ENCODE data around the gene NEDD4L.
A peak's percentile ranks its signal among the peaks of the same experiment; 100 is the strongest.
"Not testable (repeated sequence)": the region's sequence is repeated elsewhere in the genome, so short reads cannot be mapped to it uniquely, and the experiment has no call there.

Gene NEDD4L

GRCh38 chr18:58247363-58247834, 203.4 kb downstream of the NEDD4L start:
- DNase-seq = peak; percentile 28

DNA sequence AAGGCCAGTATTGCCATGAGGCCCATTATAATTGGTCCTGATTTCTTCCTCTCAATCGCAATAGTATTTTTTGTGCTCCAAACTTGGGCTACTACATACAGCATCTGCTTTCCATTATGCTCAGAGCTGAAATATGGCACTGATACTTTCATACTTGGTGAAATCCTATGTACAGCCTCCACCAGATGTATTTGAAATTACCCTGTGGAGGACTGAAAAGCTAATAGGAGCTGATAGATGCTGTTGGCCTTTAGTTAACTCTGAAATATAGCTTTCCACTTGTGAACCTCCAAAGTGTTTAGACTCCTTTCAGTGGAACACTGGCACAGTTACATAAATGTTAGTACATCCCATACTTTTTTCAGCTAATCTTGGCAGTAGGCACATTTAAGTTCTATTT, 205.7 kb downstream of the NEDD4L start:
- DNase-seq = peak; percentile 28

- no peak for DNase-seq
Measured at GRCh38 chr18:58251416-58251815, 207.4 kb downstream of the NEDD4L start.

DNA sequence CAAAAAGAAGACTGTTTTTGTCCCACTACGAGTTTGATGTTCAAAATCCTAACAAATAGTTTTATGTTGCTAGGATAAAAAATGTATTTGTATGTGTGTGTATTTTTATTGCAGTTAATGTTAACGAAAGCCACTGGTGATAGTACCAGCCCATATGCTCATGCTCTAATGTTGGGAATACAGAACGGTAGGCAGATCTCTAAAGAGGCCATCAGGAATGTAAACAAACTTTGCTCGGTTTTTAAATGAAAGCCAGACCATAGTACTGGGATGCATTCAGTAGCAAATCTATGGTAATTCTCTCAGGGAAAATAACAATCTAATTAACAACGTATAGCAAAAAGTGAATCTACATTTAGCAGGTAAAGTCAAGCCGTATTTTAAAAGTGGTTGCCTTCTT, 208.1 kb downstream of the NEDD4L start:
- DNase-seq = no peak

- DNase-seq = no peak
Measured at GRCh38 chr18:58253318-58253717, 209.3 kb downstream of the NEDD4L start.

GRCh38 chr18:58253871-58254270, 209.8 kb downstream of the NEDD4L start:
- no peak for DNase-seq

GRCh38 chr18:58254873-58255511, 211.0 kb downstream of the NEDD4L start:
- peak; percentile 31 for DNase-seq

DNA sequence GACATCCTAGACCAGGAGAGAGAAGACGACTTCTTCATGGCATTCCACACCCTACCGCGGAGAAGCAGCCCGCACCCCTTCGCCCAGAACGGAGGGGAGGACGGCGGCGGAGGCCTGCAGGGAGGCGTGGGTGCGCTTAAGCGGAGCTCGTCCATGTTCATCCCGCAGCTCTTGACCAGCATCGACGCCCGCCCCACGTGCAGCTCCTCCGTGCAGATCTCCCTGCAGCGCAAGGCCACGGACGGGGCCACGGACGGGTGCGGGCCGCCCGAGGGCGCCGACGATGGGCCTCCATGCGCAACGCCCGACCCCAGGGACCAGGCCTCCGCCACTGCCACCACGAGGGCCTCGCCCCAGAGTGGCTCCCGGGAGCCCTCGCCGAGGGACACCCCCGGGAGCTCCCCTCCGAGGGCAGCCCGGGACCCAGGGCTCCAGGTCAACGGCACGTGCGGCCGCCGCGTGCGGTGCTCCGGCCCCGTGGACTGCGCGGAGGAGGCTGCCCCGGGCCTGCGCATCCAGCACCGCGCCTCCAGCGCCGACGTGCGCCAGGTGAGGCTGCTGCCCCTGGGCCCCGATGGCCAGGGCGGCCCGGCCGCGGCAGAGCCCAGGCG, 211.8 kb downstream of the NEDD4L start:
- DNase-seq = no peak

DNA sequence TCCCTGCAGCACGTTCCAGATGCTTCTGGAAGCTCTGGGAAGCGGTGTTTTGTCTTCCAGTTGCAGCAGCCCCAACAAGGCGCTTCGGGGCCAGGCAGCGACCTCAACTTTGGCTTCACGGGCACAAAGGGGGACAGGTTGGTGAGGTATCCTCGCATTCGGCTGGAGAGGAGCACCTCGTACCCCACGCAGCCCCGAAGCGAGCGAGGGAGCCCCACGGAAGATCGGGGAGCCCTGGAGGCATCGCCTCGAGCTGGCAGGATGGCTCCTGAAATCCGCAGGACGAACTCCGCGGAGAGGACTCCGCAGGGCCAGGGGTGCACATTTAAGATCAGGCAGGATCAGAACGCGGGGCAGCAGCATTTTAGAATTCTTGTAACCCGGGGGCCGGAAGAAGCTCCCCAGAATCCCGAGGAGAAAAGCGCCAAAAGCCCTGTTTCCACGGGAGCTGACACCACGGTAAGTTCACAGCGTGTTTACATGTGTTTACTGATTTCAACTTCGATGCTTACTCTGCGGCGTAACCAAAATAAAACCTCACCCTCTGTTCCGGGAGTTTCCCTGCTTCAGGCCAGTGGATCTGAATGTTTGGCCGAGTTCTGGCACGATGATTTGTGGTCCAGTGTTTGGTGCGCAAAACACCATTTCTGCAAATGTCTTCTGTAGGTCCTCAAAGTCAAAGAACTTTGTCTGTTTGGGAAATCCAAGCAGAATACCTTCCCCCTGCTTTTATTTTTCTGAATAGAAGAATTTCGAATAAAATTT, 212.5 kb downstream of the NEDD4L start:
- DNase-seq = no peak

- DNase-seq = peak; percentile 42
Measured at GRCh38 chr18:58257461-58257860, 213.4 kb downstream of the NEDD4L start.

DNA sequence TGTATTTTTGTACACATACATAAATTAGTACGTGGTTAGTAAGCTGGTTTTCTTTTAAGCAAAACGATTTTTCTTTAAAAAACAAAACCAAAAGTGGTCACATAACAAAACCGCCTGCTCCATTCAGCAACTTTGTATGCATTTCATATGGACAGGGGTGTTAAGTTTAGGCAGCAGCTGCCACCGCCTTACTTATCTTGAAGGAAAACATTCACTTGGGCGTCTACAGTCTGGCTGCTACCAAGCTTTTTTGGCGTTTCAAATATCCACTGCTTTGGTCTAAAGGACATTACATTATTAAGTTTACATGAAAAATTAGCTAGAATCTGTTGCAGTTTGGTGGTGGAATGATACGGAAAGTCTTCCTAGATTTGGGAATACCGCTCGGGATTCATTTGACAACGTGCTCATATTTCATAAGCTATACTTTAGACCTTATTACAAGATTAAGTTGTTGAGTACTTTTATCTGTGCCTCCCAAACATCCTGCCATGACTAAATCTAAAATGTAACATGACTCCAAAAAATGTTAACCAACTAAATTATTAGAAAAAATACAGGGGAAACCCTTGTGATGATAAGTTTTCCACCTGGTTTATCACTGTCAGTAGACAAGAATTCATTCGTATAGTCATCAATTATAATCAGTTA, 214.8 kb downstream of the NEDD4L start:
- DNase-seq = no peak

DNA sequence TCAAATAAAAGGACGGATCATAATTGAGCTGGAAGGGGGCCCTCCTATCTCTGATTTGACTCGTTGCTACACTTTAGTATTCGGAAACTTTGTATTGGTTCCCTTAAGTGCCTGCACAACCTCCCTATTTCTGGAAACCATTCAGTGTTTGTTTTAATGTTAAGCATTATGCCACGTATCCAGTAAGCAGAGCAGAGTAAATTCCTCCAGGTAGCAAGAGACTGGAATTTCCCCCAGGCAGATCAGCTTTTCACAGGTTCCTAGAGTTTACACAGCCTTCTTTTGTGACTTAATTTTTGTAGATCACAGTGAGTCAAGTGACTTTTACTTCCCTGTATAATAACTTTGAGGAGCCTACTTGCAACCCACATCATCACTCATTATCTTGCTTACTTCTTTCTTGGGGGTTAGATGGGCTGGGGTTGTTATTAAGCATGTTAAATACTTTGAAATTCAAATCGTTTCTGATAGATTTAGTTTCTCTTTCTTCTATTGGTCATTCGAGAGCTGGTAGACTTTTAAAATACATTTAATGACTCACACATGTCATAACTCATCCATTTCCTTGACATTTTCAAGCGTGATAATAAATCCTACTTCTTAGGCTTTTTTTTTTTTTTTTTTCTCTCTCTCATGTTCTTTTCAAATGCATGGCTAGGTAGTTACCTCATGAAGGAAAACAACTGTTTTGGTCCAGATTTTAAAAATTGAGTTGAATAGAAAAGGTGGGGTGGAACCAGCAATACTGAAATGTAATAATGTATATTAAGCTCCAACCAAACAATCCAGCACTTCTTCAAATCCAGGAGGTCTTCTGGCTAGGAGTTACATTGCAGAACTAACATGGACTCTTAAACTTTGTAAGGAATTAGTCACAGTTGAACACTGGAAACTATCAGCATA, 219.3 kb downstream of the NEDD4L start:
- DNase-seq = peak; percentile 51

GRCh38 chr18:58264075-58264474, 220.0 kb downstream of the NEDD4L start:
- no peak for DNase-seq

DNA sequence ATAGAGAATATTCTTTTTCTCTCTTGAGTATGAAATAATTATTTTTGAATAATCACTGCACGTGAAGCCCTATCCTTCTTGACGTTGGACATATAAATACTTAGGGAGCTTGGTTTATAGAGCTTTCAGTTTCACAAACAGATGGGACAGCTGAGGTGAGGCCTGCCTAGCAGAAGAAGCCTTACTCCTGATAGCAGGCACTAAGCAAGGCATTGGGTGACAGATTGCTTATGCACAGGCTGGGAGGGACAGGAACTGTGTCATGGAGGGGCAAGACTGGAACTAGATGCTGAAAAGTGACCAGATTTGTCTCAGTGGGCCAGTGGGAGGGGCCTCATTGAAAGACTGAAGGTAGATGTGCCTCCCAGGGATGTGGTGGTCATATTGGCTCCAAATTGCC, 220.8 kb downstream of the NEDD4L start:
- DNase-seq = no peak

DNA sequence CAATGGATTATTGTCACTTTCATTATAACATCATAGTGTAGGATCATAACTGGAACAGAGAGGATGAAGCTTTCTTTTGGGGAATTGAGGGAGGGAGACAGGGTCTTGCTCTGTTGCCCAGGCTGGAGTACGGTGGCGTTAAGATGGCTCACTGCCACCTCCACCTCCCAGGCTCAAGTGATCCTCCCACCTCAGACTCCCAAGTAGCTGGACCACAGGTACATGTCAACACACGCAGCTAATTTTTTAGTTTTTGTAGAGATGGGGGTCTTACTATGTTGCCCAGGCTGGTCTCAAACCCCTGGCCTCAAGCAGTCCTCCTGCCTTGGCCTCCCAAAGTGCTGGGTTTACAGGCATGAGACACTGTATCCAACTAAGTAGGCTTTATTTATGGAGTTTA, 221.5 kb downstream of the NEDD4L start:
- DNase-seq = not testable (repeated sequence)

- peak; percentile 10 for DNase-seq
Measured at GRCh38 chr18:58266291-58266690, 222.3 kb downstream of the NEDD4L start.

DNA sequence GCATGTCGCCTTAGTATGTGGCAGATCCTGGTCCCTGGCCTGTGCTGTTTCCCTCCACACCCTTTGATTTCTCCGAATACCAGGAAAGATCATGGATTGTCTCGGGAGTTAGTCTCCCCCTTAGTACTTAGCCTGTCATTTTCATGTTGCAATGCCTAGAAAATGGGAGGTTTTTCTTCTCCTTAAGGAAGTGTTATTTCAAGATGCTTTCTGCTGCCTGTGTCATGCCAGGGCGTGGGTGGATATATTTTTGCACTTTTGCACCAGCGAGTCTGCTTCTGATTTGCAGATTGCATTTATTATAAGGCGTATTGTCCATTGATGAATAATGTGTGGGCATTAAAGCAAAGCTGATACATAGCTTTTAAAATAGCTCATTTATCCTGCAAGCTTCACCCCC, 223.5 kb downstream of the NEDD4L start:
- no peak for DNase-seq

- peak; percentile 69 for DNase-seq
Measured at GRCh38 chr18:58268849-58269248, 224.8 kb downstream of the NEDD4L start.

GRCh38 chr18:58269931-58270330, 225.9 kb downstream of the NEDD4L start:
- no peak for DNase-seq

GRCh38 chr18:58270396-58270795, 226.4 kb downstream of the NEDD4L start:
- DNase-seq = no peak

DNA sequence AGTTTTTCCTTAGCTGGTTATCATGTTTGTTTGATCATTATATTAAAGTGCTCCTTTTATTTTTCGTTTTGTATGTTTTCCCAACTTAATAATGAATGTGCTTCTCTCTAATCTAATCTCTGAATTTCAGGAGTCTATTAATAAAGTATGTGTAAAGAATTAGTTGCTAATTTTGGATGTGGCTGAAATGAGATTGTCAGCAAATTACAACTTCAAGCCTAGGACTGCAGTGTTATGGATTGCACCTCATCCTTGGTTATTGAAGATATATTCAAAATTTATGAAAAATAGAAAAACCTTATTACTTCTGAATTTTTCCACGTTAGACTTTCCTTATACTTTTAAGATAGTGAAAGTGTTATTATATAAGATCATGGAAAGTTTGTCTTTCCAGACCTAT, 227.7 kb downstream of the NEDD4L start:
- DNase-seq = no peak

DNA sequence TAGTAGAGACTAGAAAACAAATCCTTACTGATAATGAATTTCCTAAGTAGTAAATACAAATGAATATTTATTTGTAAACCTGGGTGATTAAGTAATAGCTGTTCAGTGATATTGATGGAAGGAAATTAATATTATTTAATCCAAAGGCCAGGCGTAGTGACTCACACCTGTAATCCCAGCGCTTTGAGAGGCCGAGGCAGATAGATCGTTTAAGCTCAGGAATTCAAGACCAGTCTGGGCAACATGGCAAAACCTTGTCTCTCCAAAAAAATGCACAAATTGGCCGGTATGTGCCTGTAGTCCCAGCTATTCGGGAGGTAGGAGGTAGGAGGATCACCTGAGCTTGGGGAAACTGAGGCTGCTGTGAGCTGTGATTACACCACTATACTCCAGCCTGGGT, 228.2 kb downstream of the NEDD4L start:
- no peak for DNase-seq
